Stimulated activated CD4-positive, alpha-beta T cell treated with anti-CD3 and anti-CD28 coated beads, Interleukin-1b, Interleukin-23, amount 100 ng/mL, for 24 hours (primary cell): ENCODE measurements around the gene ING1.

Experiments used
- DNase-seq, 4 experiments: peaks; one replicate each; pipeline ENCODE4 v3.0.0-alpha.2; 2020; ENCODE audit warnings: low read depth in 4 of 4, low spot score in 1 of 4

Gene ING1

GRCh38 chr13:110769097-110769496, 55.6 kb downstream of the ING1 start:
- no peak for DNase-seq

GRCh38 chr13:110770678-110771077, 57.2 kb downstream of the ING1 start:
- no peak for DNase-seq

DNA sequence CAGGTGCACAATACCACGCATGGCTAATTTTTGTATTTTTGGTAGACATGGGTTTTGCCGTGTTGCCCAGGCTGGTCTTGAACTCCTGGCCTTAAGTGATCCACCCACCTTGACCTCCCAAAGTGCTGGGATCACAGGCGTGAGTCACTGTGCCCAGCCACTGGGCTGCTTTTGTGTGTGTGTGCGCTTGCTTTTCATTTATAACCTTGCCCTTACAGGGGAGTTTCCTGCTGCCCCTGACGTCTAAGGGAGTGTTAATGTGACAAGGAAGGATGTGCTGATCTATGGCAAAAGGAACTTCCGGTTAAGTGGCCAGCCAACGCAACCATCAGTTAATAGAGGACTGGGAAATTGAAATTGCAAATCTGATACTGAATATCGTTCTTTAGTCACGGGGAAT, 57.7 kb downstream of the ING1 start:
- no peak for DNase-seq

- DNase-seq, result no peak
These were observed 58.8 kb downstream of the ING1 start for GRCh38 chr13:110772091-110772984.
